Effector CD4-positive, alpha-beta T cell (primary cell): Measurements from ENCODE around the gene PHAF1.
"Not testable (repeated sequence)": the region's sequence is repeated elsewhere in the genome, so short reads cannot be mapped to it uniquely, and the experiment has no call there.

Experiments used
- DNase-seq: peaks from one replicate; pipeline ENCODE4 v3.0.0-alpha.2; 2020

Gene PHAF1

DNA sequence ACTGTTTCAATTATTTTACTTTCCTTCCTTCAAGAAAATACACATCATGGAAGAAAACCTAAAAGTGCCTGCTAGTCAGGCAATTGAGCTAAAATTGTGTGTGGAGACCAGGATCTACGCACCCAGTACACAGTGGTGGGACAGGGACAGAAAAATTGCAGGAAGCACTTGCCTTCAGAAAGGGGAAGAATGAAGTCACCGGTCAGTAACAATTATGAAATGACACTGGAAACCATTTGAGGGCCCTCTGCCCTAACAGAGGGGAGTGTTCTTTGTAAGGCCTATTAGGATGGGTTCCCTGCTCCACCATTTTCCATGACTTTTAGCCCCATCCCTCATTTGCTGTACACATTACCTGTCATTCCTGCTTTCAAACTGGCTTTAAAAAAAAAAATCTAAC is 4.5 kb upstream of the PHAF1 start:
- DNase-seq = no peak

DNA sequence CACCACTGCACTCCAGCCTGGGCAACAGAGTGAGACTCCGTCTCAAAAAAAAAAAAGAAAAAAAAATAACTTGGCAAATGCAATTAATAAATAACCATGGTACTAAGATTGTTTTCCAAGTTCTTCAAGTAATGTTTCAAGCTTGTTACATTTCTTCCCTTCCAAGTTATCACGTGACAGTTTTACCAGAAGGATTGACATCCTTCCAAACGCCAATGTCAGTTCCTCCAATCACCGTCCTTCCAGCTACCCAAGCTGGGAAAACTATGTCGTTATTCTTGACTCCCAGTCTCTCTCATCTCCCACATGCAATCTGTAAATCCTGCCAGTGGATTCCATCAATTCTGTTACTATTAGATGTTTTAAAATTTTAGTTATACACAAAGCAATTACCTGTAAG is 3.9 kb upstream of the PHAF1 start:
- no peak for DNase-seq

DNA sequence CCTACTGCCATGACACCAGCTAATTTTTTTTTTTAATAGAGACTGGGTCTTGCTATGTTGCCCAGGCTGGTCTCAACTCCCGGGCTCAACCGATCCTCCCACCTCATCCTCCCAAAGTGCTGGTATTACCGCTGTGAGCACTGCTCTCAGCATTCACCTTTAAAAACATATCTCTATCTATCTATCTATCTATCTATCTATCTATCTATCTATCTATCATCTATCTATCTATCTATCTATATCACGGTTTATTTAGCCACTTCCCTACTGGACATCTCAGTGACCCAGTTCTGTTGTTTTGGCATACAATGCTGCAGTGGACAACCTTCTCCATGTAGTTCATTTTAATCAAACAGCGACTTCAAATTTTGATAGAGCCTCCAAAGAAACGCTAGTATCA is 1.3 kb upstream of the PHAF1 start:
- no peak for DNase-seq

DNA sequence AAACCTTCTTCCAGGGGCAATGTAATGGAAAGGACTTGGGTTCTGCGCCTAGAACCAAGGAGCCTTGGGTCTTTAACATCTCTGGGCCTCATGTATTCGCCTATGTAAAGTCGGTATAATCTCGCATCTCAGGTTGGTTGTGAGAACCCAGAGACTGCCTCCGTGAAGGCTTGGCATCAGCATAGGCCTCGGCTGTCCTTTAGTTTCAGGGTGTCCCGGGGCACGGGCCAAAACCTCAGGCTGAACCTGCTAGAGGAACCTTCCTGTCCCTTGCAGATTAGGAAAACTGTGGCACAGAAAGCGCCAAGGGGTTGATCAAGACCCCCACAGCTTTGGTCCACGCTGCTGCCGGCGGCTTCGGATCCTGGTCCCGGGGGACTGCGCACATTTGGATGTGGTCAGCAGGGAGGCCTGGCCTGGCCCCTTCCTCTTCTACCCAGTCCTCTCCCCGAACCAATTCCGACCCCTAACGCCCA is 772 bp upstream of the PHAF1 start:
- no peak for DNase-seq

DNA sequence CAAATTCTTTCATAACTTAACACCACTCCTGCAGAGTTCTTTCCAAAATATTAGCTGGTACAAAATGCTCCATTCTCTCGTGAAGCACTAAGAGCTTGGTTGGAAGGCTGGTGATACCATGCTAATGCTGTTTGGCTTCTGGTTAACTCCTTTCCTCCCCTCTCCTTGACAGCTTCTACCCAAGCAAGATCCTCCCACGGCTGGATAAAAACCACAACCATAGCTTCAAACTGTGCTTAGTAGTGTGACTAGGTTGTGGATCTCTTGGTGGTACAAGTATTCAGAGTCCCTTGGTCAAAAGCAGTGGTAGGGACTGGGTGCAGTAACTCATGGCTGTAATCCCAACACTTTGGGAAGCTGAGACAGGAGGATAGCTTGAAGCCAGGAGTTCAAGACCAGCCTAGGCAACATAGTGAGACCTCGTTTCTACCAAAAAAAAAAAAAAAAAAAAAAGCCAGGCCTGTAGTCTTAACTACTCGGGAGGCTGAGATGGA is 2.3 kb downstream of the PHAF1 start:
- DNase-seq = no peak

DNA sequence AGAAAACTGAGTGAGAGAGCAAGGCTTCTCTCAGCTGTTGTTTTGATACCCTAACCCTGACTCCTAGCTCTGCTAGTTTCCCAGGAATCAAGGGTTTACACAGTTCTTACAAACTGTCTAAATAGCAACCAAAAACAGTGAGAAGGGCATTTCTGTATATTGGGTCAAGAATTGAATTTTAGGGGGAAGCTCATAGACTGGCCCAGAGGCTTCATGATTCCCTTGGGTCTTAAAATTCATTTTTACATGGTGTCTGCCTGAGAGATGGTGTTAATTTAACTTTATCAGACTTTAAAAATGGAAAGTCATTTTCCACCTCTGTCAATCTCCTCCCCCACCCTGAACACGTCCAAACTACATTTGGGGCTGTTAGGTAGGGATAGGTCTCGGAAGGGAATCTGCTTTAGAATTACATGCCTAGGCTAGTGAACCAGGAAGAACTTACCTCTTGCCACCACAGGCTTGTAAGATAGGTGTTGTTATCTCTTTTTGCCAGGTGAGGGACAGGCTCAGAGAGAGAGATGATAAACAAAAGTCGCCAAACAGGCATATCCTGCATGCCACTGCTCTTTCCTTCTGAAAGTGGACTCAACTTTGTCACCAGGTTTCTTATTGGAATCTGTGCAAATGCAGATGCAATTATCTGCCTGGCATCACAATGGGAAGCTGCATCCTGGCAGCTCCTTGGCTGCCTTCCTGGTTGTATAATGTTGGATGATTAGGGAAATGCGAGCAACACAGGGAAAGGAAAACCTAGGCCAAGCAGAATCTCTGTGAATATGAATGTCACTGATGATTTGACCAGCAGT is 3.1 kb downstream of the PHAF1 start:
- DNase-seq = no peak

DNA sequence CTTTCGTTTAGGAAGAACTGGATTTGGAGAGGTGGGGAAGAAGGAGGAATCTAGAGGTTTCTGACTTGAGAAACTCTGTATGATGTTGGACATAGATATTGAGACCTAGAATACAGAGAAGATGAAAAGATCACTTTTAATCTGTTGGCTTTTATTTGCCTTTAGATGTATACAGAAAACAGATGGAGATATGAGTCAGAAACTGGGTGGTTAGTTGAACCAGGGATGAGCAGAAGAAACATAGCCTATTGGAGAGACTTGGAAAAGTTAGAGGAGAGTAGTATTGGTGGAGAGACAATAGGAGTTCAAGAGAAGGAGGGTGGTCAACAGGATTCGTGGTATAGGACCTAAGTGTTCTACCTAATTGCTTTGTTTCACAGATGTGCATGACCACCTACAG is 5.1 kb downstream of the PHAF1 start:
- DNase-seq = no peak

DNA sequence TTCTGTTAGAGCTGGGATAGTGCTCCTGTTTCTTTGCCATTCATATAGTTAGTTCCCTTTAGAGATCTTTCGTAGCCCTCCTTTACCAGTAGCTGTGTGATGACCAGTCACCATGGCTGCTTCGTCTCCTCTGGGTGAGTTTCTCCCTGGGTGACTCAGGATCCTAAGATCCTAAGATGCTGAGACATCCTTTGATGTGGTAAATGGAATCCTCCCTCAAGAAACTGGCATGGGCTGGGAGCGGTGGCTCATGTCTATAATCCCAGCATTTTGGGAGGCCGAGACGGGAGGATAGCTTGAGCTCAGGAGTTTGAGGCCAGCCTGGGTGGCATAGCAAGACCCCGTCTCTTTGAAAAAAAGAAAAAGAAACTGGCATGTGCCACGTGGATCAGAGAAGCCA is 5.9 kb downstream of the PHAF1 start:
- DNase-seq = no peak

DNA sequence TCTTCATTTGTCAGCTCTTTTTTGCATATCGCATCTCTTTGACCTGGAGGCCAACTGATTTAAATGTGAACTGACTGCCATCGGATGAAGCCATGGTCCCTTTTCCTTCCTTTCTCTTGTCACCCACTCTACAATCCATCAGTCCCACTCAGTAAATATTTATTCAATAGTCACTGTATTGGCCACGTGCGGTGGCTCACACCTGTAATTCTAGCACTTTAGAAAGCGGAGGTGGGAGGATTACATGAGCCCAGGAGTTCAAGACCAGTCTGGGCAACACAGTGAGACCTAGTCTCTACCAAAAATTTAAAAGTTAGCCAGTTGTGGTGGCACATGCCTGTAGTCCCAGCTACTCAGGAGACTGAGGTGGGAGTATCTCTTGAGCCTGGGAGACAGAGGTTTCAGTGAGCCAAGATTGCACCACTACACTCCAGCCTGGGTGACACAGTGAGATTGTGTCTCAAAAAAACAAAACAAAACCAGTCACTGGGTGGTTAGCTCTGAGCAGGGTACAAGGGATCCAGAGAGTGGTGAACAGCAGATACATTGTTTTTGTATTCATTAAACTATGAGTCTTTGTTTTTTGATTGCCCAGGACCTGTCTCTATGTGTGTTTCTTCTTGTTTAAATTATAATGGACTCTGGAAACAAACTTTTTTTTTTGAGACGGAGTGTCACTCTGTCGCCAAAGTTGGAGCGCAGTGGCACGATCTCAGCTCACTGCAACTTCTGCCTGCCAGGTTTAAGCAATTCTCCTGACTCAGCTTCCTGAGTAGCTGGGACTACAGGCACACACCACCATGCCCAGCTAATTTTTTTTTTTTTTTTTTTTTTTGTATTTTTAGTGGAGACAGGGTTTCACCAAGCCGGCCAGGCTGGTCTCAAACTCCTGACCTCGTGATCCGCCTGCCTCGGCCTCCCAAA is 6.9 kb downstream of the PHAF1 start:
- DNase-seq = no peak

DNA sequence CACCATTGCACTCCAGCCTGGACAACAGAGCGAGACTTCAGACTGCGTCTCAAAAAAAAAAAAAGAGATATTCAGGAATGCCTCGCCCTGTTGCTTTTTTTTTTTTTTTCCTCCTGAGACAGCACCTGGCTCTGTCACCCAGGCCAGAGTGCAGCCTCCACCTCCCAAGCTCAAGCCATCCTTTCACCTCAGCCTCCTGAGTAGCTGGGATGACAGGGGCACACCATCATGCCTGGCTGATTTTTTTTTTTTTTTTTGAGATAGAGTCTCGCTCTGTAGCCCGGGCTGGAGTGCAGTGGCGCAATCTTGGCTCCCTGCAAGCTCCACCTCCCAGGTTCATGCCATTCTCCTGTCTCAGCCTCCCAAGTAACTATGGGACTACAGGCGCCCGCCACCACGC is 8.0 kb downstream of the PHAF1 start:
- no peak for DNase-seq

DNA sequence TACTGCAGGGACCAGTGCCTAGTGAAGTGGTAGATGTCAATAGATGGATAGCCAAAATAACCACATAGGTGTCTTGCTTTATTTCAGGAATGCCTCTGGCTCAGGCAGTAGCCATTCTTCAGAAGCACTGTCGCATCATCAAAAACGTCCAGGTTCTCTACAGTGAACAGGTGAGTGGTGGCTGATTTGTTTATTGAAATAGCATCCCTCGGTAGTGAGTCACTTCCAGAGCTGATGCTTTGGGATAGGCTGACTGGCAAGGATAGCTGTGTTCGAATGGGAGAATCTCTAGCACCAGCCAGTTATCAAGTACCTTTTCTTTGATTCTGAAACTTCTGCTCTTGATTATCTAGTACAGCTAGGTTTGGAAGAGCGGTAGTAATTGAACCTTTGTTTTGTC is 10.3 kb downstream of the PHAF1 start:
- DNase-seq = no peak

DNA sequence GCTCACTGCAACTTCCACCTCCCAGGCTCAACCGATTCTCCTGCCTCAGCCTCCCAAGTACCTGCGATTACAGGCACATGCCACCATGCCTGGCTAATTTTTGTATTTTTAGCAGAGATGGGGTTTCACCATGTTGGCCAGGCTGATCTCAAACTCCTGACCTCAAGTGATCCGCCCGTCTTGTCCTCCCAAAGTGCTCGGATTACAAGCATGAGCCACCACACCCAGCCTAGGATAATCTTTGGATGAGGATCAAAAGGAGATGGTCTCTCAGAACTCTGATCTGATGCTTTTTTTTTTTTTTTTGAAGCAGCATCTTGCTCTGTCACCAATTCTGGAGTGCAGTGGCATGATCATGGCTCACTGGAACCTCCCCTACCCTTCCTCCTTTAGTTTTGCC is 13.1 kb downstream of the PHAF1 start:
- not testable (repeated sequence) for DNase-seq

DNA sequence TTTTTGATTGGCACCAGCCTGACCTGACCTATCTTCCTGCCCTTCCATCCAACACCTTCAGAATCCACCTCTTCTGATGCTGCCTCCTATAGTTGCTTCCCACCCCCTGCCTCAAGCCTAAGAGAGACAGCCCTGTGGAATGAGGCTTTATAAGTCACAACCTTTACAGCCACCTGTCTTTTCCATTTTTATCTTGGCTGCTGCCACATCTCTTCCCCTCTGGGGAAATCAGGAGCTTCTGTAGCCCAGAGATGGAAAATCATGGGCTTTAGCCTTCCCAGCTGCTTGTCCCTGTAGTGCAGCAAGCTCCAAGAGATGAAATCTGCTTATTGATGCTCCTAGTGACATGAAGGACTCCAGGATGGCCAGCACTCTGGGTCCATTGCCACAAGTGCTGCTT is 18.7 kb downstream of the PHAF1 start:
- no peak for DNase-seq

DNA sequence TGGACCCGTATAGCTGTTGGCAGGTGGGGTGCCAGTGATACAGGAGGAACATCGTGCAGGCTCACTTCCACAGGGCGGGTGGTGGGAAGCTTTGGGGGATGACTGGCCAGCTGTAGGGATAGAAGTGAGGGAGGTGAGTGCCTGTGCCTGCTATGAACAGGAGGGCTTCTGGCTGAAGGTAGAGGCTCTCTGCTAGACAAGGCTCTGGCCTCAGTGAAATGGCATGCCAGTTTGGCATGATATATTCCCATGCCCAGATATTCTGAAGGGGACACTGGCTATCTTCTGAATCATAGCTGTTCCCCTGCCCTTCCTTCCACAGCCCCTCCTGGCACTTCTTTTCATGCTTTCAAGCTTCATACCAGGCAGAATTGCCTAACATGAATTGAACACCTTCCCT is 19.1 kb downstream of the PHAF1 start:
- no peak for DNase-seq

DNA sequence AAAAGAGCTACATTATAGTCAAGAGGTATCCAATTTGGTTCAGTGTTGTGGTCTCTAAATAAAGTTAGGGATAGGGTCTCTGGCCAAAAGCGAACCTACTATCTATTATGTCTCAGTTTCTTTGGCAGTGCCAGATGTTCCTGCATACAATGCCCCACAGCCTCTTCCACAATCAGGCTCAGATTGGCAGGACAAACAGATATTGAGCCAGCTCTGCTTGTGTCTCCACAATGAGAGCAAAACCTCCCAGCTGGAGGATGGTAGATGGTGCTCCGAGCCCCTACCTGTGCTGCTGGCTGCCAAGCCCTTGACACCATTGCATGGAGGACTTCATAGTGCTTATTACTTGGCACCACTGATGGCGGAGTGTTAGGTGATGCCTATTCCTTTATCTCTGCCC is 19.7 kb downstream of the PHAF1 start:
- DNase-seq = no peak

DNA sequence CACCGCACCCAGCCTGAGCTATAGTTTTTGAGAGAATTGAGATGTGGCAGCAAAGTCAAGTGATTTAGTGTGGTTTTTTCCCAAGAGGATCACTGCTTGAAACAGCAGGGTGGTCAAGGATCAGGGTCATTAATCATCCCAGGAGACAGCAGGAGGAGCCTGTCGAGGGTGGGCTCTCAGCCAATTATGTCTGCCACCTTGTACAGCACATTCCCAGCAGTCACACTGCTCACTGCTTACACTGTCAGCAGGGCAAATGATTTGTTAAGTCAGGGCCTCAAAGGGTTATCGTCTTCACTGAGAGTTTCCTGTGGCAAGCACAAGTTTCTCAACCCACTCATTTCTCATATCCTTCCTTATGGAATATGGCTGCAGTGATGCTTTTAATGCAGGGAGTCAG is 27.9 kb downstream of the PHAF1 start:
- no peak for DNase-seq

DNA sequence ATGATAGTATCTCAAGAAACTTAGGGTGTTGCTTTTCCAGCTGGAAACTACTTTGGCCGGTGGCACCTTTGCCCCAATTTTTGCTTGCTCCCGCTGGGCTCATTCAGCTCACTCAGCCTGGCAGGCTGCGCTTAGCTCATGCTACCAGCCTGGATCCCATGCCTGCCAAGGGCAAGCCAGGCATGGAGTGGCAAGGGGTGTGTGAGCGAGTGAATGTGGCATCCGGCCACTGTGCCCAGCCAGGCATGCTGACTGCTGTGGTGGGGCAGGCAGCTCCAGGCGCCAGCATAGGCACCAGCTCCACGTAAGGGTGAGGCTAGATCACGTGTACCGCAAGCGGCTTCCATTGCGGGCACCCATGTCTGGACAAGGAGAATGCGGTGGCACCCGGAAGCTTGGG is 31.6 kb downstream of the PHAF1 start:
- no peak for DNase-seq

DNA sequence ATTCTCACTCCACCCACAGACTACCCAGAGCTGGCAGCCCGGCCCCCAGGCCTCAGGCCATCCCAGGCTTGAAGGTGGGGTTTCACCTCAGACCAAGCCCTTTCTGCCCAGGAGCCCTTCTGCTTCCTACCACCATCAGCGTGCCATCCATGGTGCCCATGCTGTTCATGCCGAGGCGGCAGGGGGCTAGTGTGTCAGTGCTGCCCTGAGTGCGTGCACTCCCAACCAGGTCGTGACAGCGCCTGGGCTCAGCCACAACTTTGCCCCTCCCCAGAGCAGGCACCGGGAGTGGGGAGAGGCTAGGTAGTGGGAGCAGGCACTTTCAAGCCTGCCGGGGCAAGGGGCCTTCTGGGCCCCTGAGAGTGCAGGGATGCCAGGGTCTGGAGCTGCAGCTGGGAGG is 32.6 kb downstream of the PHAF1 start:
- DNase-seq = no peak

DNA sequence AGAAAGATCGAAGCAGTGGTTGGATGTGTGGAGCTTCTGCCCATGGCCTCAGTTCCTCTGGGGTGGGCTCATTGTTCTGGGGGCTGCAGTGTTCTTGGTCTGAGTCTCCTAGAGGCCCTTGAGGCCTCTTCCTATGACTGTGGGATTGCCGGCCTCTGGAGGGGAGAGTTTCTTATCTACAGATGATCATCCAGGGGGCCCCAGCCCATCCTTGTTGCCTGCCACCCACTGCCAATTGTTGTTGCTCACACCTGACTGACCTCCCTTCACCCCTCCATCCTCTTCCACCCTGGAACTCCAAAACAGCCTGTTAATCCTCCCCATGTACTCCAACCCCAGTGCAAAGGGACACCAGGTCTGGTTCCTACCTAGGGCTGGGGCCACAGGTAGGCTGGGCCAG is 35.2 kb downstream of the PHAF1 start:
- DNase-seq = no peak

DNA sequence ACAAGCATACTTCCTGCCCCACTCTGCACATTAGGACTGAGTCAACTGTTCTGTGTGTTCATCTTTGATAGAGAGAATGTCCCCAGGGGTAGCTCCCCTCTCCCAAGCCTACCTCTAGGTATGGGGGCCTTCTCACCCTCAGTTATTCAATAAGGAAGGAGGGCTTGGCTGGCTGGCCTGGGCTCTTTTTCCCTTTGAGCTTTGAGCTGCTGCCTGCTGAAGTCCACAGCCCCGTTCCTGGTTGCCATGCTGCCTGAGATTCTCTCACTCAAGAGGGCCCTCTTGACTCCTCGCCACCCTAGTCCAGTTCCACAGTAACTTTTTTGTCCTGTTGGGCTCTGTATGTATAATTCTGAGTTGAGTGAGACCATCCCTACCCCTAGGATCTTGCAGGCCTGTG is 36.0 kb downstream of the PHAF1 start:
- DNase-seq = no peak

DNA sequence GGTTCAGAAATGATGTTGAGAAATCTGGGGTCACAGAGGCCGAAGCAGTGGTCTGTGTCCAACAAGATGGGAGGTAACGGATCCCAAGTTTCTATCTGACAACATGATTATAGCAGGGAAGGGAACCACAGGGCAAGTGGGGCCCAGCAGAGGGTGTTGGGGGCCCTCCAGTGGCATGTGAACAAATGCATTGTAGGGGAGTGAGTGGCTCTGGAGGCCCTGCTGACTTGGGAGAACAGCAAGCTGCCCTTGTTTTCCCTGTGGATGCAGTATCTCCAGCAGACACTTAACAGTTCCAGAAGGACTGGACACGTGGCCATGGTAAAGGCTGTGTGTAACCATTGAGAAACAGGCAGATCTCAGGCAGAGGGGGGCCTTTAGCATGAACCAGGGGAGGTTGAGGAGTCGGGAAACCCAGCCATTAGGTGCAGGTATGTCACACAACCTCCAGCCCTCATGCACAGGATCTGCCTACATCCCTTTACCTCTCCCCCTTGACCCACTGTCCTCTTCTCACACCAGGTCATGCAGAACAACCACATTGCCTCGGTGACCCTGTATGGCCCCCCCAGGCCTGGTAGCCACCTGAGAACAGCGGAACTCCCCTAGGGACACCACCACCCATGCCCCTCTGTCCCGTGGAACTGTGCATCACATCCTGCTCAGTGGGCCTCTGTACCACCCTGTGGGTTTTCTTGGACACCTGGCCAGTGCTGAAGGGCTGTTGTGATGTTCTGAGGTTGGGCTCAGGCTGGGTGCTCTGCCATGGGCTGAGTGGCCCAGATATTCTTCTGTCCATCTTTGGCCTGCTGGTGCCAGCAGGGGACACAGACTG is 37.0 kb downstream of the PHAF1 start:
- no peak for DNase-seq

DNA sequence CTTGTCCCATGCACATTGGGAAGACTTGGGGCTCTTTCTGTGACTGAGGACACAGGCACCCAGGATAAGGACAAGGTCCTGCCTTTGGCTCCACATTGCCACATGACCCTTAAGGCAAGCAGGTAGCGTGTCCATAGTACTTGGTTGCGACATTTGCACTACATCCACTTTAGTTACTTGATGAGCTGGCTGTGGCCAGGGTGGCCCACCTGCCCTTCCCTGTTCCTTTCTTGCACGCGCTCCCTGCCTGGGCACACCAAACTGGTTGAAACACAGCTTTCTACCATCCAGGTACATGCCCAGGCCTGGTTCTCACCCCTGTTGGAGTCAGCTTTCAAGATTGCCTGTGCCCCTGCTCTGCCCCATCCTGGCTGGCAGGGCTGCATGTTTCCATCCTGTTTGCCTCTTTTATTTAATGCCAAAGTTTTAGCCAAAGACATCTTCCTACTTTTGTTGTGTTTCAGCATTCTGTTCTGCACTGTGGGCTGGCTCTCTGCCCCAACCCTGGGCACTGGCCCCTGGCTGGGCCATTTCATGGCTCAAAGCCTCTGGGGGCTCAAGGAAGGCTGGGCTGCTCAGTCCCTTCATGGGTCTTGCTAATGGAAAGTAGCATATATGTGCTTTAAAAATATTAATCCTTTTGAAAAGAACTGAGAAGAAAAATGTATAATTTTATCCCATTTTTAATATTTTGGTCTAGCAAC is 37.8 kb downstream of the PHAF1 start:
- DNase-seq = no peak
